Gastroesophageal sphincter (tissue), 4 donors: ENCODE data around the gene SP2. TPM values are rescaled to one million over a fixed set of nuclear protein-coding genes. Genes with fewer than 3 reads are reported as not detected.
"Not testable (repeated sequence)": the region's sequence is repeated elsewhere in the genome, so short reads cannot be mapped to it uniquely, and the experiment has no call there.

Experiments
- ATAC-seq: fragments of 150-250 bp; one replicate; pipeline ENCODE4 v1.9.1; 2016; ENCODE audit warnings: mild to moderate bottlenecking, moderate library complexity
- H3K27ac ChIP-seq, 4 donors: fragments of 200-600 bp; sonication (generic) in 3 of 4; 1 replicate in 3 of 4; 2 replicates in 1 of 4; pipeline ENCODE4 v1.5.1; 2016 to 2019
- H3K27me3 ChIP-seq: fragments of 200-600 bp; sonication (generic); one replicate; pipeline ENCODE4 v1.5.1; 2019
- H3K36me3 ChIP-seq, 2 donors: fragments of 200-600 bp; sonication (generic); one replicate each; pipeline ENCODE4 v1.5.1; 2019; ENCODE audit warnings: control low read depth in 1 of 2
- H3K4me1 ChIP-seq, 3 donors: fragments of 200-600 bp; sonication (generic); 1 replicate in 2 of 3; 2 replicates in 1 of 3; pipeline ENCODE4 v1.5.1; 2016 to 2019; ENCODE audit warnings: control low read depth in 2 of 3
- H3K4me3 ChIP-seq, 2 donors: fragments of 200-600 bp; sonication (generic); one replicate each; pipeline ENCODE4 v1.5.1; 2019; ENCODE audit warnings: mild to moderate bottlenecking in 1 of 2, moderate library complexity in 1 of 2
- H3K9me3 ChIP-seq, 3 donors: fragments of 200-600 bp; sonication (generic); one replicate each; pipeline ENCODE4 v1.5.1; 2017 to 2019; ENCODE audit warnings: control low read depth in 2 of 3
- CTCF ChIP-seq, 4 experiments: fragments of 200-600 bp in 2 of 4; fragments of 450-650 bp in 2 of 4; sonication (generic) in 1 of 4; IDR thresholded peaks; one replicate each; pipeline ENCODE4 v1.5.1; 2017 to 2019; ENCODE audit warnings: antibody characterized with exemption in 4 of 4, mild to moderate bottlenecking in 2 of 4, moderate library complexity in 2 of 4
- EP300 ChIP-seq: sonication (generic); formaldehyde crosslinking; IDR thresholded peaks from one replicate; pipeline ENCODE4 v1.6.1; 2017; ENCODE audit warnings: antibody characterized with exemption, mild to moderate bottlenecking
- POLR2A ChIP-seq, 2 donors: fragments of 450-650 bp; IDR thresholded peaks; one replicate each; pipeline ENCODE4 v1.6.1; 2017; ENCODE audit warnings: antibody characterized with exemption in 2 of 2, mild to moderate bottlenecking in 2 of 2, moderate library complexity in 1 of 2
- POLR2AphosphoS5 ChIP-seq: sonication (generic); formaldehyde crosslinking; IDR thresholded peaks from one replicate; pipeline ENCODE4 v1.6.1; 2017; ENCODE audit warnings: antibody characterized with exemption
- WGBS, 2 donors: methylation state at CpG; one replicate each; pipeline ENCODE4 v1.1.5; 2018; ENCODE audit warnings: low coverage in 1 of 2; 5-methylcytosine and 5-hydroxymethylcytosine counted together
- total RNA-seq, 4 donors: library from RNA; depleted of rRNA; stranded (reverse); fragments of >200 nt; gene quantifications; one replicate each; pipeline ENCODE4 v1.1.0, GENCODE V29; 2016

The SP2 gene
- total RNA-seq, 4 donors from 2014 or later, result 3.4 to 16.2 (median 10.0) TPM

GRCh38 chr17:47917581-47917980 is 21.5 kb downstream of the SP2 start:
- no peaks in the 10 kb centered on the region for H3K27me3 ChIP-seq
- H3K27ac ChIP-seq, result peak overlapping the region in 1 of 4 donors; percentile 18
- no peaks in the 10 kb centered on the region for H3K9me3 ChIP-seq
- H3K36me3 ChIP-seq, result peaks cover 0 to 32% of the 10 kb centered on the region in 2 donors
- WGBS, 2 donors, result 49 to 76% methylated on average over 2 of the region's 2 CpGs
- H3K4me3 ChIP-seq, result no peak overlapping the region
- no peak for TF ChIP-seq CTCF (IDR thresholded peaks at IDR 0.05)
- TF ChIP-seq POLR2AphosphoS5, result no peak
- no peak for TF ChIP-seq EP300
- TF ChIP-seq POLR2A (IDR thresholded peaks at IDR 0.05), result no peak
- ATAC-seq, result no peak
- peaks cover 0 to 40% (median 0%) of the 10 kb centered on the region in 3 donors for H3K4me1 ChIP-seq

- H3K4me1 ChIP-seq, result peaks cover 0 to 40% (median 0%) of the 10 kb centered on the region in 3 donors
- H3K27ac ChIP-seq, result peak overlapping the region in 1 of 4 donors; percentile 18
- no peak for ATAC-seq
- peaks cover 0 to 36% of the 10 kb centered on the region in 2 donors for H3K36me3 ChIP-seq
- no peaks in the 10 kb centered on the region for H3K9me3 ChIP-seq
- H3K27me3 ChIP-seq, result no peaks in the 10 kb centered on the region
- no peak overlapping the region for H3K4me3 ChIP-seq
- TF ChIP-seq CTCF (IDR thresholded peaks at IDR 0.05), result no peak
- 50 to 66% methylated on average over 2 of the region's 2 CpGs for WGBS, 2 donors
Observed at GRCh38 chr17:47918006-47918405, 22.0 kb downstream of the SP2 start.

- TF ChIP-seq POLR2A (IDR thresholded peaks at IDR 0.05) (no peak), EP300 (no peak)
- H3K27ac ChIP-seq, result no peak overlapping the region
- peaks cover 0 to 38% (median 0%) of the 10 kb centered on the region in 3 donors for H3K4me1 ChIP-seq
- WGBS, 2 donors, result 90 to 94% methylated on average over 2 of the region's 2 CpGs
- peaks cover 0 to 46% of the 10 kb centered on the region in 2 donors for H3K36me3 ChIP-seq
- ATAC-seq, result no peak
- H3K4me3 ChIP-seq, result no peak overlapping the region
- H3K9me3 ChIP-seq, result no peaks in the 10 kb centered on the region
- no peaks in the 10 kb centered on the region for H3K27me3 ChIP-seq
Observed at GRCh38 chr17:47918991-47919390, 23.0 kb downstream of the SP2 start.

GRCh38 chr17:47919889-47920288 is 23.9 kb downstream of the SP2 start:
- H3K4me3 ChIP-seq, H3K27ac ChIP-seq, H3K9me3 ChIP-seq, H3K27me3 ChIP-seq, ATAC-seq: not testable (repeated sequence)
- Histone ChIP-seq H3K36me3 (peaks cover 0 to 55% of the 10 kb centered on the region in 2 donors), H3K4me1 (peaks cover 0 to 30% (median 0%) of the 10 kb centered on the region in 3 donors)
- 87 to 92% methylated on average over 3 to 14 of the region's 14 CpGs for WGBS, 2 donors

- Histone ChIP-seq H3K4me3 (no peak overlapping the region), H3K27ac (no peak overlapping the region), H3K9me3 (no peaks in the 10 kb centered on the region), H3K36me3 (peaks cover 0 to 83% of the 10 kb centered on the region in 2 donors), H3K4me1 (peaks cover 0 to 11% (median 0%) of the 10 kb centered on the region in 3 donors), H3K27me3 (no peaks in the 10 kb centered on the region)
- ATAC-seq, result no peak
- WGBS, 2 donors, result 40 to 79% methylated on average over 1 to 3 of the region's 23 CpGs
- TF ChIP-seq POLR2A (IDR thresholded peaks at IDR 0.05), result no peak
- TF ChIP-seq POLR2AphosphoS5, result no peak
- no peak for TF ChIP-seq EP300
- no peak for TF ChIP-seq CTCF (IDR thresholded peaks at IDR 0.05)
Observed at GRCh38 chr17:47924785-47925677, 29.0 kb downstream of the SP2 start.

GRCh38 chr17:47925678-47925988 is 29.6 kb downstream of the SP2 start:
- Histone ChIP-seq H3K36me3 (peaks cover 0 to 85% of the 10 kb centered on the region in 2 donors), H3K4me1 (peaks cover 0 to 16% (median 0%) of the 10 kb centered on the region in 3 donors), H3K27me3 (no peaks in the 10 kb centered on the region), H3K9me3 (no peaks in the 10 kb centered on the region), H3K4me3 (no peak overlapping the region), H3K27ac (no peak overlapping the region)
- TF ChIP-seq EP300 (no peak), POLR2A (IDR thresholded peaks at IDR 0.05) (no peak), CTCF (IDR thresholded peaks at IDR 0.05) (no peak), POLR2AphosphoS5 (no peak)
- 83 to 84% methylated on average over 1 to 2 of the region's 3 CpGs for WGBS, 2 donors
- no peak for ATAC-seq
